HG03103 (cell line): ENCODE measurements around the gene SLC16A8.

Experiments
- ATAC-seq: cut with Tn5 transposase; IDR thresholded peaks from one replicate; pipeline ENCODE4 v1.9.1; 2021; ENCODE audit warnings: low read depth; ENCODE audit not compliant: unreplicated experiment

The SLC16A8 gene

DNA sequence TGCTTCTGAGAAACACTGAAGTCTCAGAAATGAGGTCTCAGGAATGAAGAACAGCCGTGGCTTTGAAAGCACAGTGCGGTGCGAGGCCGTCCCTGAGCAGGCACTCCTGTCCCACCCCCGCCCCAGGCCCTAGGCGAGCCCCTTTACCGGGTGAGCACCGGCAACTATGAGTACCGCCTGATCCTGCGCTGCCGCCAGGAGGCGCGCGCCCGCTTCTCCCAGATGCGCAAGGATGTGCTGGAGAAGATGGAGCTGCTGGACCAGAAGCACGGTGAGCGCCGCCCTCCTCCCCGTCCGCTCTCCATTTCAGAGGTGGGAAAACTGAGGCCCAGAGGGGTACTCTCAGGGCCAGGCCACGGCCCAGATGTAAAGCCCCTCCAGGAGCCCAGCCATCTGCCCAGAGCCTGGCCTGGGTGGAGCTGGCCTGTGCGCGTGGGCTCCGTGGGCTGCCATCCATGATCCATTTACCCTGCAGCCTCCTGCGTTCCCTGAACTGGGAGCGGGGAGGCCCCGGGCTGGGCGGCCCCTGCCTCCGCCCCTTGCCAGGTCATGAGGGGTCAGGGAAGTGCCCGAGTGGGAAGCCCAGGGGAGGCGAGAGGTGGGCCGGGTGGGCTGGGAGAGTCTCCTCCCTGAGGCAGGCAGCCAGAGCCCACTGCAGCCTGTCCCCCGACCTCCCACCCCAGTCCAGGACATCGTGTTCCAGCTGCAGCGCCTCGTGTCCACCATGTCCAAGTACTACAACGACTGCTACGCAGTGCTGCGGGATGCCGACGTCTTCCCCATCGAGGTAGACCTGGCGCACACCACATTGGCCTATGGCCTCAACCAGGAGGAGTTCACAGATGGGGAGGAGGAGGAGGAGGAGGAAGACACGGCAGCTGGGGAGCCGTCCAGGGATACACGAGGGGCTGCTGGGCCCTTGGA lies 9.5 kb downstream of the SLC16A8 start:
- no peak for ATAC-seq

- ATAC-seq = no peak
Measured at GRCh38 chr22:38073150-38074130, 10.5 kb downstream of the SLC16A8 start.

DNA sequence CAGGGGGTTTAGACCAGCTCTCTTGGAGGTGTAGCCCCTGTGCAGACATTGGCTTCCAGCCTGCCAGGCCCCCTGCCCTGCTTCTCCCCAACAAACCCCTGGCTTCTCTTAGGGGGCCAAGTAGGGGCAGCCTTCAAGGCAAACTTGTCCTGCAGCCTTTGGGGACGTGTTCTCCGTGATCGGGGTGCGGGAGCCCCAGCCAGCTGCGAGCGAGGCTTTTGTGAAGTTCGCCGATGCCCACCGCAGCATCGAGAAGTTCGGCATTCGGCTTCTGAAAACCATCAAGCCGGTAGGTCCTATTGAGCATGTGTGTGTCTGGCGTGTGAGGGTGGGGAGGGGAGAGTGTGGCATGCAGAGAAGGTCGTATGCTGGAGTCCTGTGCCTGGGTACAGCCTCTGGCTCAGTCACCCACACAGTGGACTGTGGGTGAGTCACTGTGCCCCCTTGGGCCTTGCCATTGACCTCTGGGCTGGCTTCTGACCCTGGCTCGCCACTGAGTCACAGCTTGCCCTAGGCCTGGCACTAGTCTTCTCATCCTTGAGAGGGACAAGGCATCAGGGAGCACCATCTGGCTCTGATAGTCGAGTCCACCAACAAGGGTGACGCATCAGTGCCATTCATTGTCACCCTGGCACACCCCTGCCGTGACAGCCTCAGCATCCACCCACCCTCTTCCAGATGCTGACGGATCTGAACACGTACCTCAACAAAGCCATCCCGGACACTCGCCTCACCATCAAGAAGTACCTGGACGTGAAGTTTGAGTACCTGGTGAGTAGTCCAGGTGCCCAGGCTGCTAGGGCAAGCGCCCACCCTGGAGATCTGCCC lies 11.4 kb downstream of the SLC16A8 start:
- ATAC-seq = no peak

GRCh38 chr22:38071421-38072321 lies 12.3 kb downstream of the SLC16A8 start:
- ATAC-seq = no peak

DNA sequence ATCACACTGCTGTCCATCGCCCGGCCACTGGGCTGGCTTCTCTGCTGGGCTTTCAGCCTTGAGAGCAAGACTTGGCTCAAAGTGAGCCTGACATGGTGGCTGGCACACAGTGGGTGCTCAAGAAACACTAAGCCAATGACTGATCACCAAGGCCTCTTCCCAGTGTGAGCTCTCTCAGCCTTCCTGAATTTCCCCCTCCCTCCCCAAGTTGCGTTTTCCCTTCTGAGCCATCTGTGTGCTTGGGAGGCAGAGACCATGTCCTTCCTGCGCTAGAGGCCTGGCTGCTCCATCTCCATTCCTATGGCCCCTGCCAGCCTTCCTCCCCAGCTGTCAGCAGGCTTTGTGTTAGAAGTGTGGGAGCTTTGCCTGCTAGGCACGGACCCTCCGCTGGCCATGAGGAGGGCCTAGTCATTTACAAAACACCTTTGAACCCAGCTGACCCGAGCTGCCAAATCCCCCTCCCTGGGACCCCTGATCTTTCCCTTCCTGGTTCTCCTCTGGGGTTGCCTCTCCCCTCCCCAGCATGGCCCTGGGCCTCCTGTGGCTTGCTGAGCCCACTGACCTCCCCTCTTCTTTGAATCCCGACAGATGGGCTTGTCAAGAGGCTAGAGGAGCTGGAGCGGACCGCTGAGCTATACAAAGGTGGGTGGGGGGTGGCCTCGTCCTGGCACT lies 13.6 kb downstream of the SLC16A8 start:
- no peak for ATAC-seq

DNA sequence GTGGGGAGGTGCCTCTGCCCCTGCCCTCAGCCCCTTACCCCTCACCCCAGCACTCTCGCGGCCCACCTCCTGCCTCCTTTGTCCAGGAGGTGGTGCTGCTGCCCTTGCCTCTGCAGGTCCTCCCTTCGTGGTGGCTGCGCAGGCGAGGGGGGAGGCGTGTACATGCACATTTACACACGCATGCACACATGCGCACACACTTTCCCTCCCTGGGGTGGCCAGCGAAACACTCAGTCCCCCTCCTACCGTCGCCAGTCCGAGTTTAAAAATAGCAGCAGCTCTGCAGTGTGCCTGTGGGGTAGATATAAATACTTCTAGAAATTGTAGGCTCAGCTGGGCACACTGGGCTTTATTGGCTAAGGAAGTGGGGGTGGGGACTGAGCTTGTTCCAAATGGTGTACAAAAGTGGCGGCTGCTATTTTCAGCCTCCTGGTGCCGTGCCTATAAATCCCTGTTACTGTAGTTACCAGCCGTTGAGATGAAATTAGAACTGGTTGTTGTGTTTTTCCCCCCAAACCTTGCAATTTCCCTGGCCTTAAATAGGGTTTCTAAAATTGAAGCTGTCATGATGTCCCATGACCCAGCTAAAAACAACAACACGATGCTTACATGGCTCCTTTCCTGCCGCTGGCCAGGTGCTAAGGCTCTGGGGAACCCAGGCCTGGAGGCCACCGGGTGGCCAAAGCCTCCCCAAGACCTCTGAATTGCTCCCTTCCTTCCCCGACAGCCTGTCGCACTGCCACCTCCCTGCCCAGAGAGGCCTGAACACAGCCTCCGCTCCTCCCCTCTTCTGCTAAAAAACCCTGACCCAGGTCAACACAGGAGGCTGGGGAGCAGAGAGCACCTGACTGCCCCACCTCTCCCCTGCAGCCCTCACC lies 14.4 kb downstream of the SLC16A8 start:
- no peak for ATAC-seq

- ATAC-seq = no peak
Measured at GRCh38 chr22:38068641-38069371, 15.2 kb downstream of the SLC16A8 start.

DNA sequence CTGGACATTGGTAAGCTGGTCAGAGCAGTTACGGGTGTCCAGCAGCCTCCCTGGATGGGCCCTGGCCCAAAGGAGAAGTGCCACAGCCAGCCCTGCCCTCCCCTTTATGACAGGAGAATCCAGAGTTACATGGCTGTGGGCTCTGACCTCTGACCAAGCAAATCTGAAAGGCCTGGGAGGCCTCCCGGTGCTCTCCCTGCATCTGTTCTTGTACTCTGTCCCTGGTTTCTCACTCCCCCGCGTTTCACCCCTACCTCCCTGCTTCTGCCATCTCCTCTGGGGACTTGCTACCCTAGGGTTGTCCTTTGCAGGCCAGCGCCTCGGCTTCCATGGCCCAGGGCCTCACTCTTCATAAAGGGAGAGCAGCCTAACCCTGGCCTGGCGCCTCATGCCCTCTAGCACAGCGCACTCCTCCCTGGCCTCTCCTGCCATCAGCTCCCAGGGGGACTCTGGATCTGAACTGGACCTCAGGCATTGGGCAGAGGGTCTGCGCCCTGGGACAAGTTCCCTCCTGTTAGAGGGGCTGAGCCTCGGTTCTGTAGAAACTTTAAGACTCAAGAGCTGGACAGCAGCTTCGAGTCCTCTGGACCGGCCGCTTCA lies 16.1 kb downstream of the SLC16A8 start:
- ATAC-seq = no peak

DNA sequence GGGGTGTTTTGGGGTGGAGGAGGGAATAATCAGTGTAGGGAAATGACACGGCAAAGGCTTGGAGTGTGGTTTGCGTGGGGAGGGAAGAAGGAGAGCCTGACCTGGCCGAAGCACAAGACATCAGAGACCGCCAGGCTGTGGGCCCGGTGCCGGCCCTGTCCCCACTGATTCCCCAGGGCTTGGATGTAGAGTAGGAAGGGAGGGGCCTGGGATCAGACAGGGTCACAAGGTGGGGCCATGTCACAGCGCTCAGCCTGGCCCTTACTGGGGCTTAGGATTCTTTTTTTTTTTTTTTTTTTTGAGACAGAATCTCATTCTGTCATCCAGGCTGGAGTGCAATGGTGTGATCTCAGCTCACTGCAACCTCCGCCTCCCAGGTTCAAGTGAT lies 17.0 kb downstream of the SLC16A8 start:
- no peak for ATAC-seq

GRCh38 chr22:38066381-38067027 lies 17.5 kb downstream of the SLC16A8 start:
- ATAC-seq = no peak

DNA sequence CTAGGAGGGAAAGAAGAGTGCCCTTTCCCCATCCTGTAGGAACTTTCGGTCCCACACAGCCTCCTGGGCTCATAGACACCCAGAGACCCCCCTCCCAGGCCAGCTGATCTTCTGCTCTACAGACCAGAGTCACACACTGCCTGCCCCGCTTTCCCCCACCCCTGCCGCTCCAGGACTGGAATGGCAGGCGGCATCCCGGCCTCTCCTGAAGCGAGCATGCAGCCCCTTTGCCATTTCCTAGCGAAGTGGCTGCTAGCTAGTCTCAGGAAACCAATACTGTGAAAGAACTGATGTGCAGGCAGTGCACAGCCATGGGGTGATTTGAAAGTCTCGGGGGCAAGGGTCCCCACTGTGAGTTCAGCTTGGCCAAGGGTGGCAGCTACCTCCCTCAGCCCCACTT lies 18.4 kb downstream of the SLC16A8 start:
- no peak for ATAC-seq

DNA sequence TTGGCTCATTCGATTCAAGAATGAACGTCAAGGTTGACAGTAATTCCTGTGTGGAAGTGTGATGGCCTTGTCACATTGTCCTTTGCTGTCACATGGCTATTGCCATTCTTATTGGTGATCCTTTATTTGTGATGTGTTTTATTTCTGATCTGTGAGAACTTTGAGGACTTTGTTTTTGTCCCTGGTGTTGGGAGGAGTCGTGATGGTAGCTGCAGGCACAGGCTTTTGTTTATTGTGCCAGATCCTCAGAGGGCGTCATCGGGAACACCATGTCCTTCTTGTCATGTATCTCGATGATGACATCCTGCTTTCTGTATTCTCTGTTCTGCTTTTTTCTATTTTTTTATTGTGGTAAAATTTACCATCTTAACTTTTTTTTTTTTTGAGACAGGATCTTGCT lies 21.2 kb downstream of the SLC16A8 start:
- no peak for ATAC-seq

GRCh38 chr22:38056969-38057891 lies 26.8 kb downstream of the SLC16A8 start, which contains the start of gene PICK1:
Gene PICK1, plus strand, starts transcription at chr22:38057404. Its CDS starts 406 bp downstream, at chr22:38057810.
- no peak for ATAC-seq

- ATAC-seq = no peak
Measured at GRCh38 chr22:38051900-38052862, 31.8 kb downstream of the SLC16A8 start.
